Activated CD4-positive, alpha-beta T cell treated with anti-CD3 and anti-CD28 coated beads, Interleukin-2, amount 50 U/mL, for 16 hours (primary cell): ENCODE data around the gene RAB7A.

ENCODE experiments used
- DNase-seq: peaks from one replicate; pipeline ENCODE4 v3.0.0-alpha.2; 2020

Gene RAB7A

DNA sequence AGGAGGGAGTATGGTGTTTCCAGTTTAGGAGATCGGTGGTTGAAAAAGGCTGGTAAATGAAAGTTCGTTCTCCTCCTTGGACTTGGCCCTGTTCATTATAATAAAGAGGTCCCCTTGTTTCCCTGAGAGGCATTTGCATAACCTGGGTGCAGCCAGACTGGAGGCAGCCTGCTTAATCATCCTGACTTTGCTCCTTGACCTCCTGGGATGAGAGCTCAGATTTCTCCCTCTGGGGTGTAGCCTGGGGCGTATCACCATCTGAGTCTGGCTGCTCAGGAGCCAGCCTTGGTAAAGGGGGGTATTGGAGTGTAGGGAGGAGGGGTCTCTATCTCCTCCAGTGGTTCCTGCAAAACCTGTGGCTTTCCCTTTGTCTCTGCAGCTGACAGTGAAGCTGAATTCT lies 132.2 kb downstream of the RAB7A start:
- no peak for DNase-seq

DNA sequence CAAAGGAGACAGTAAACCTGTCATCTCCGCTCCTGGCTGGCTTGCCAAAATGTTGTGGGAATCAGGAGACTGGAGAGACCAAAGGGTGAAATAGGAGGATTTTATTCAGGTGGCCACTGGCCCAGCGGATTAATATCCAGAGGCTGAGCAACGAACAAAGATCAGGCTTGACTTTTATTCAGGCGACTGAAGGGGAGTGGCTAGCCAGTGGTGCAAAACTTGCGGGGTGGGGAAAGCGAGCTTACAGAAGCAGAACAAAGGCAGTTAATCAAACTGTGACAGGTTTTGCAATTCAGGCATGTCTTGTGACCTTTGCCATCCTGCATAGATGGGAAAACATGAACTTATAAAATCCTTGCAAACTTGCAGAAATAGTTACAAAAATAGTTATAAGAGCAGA lies 133.6 kb downstream of the RAB7A start:
- no peak for DNase-seq

DNA sequence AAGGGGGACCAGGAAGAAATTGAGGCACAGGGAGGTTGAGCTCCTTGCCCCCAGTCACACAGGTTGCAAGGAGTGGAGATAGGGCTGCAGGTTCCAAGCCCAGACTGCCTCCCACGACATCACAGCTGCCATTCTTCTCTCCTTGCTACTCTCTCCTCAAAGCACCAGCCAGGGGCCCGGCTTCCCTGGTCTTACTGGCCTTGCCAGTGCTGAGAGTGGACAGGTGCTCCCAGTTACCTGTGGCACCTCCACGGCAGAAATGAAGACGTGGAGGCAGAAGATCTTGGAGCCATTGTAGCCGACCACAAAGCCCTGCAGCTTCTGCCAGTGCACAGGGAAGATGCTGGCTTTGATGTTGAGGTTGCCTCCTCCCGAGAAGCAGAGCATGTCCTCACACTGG lies 135.5 kb downstream of the RAB7A start:
- DNase-seq = no peak

DNA sequence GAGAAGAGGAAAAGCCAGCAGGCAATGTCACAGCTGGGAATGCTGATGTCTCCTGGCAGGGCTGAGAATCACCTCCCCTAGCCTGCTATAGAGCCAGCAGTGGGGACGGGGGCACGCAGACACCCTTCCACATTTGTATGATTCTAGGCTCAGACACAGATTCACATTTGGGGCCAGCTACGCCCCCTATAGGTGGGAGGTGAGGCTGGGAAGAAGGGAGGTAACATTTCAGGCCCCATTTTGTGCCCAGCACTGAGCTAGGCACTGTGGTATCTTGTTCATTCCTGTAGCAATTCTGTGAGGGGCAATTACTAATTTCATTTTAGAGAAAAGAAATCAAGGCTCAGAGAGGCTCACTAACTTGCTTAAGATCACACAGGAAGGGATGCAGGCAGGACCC lies 137.6 kb downstream of the RAB7A start:
- DNase-seq = peak; percentile 23
